Effector CD4-positive, alpha-beta T cell (primary cell): ENCODE measurements around the gene C1orf141. TPM values are rescaled to one million over a fixed set of nuclear protein-coding genes. Genes with fewer than 3 reads are reported as not detected.
"Not testable (repeated sequence)": the region's sequence is repeated elsewhere in the genome, so short reads cannot be mapped to it uniquely, and the experiment has no call there.

Experiments used
- DNase-seq: peaks from one replicate; pipeline ENCODE4 v3.0.0-alpha.2; 2020
- total RNA-seq: gene quantifications from one replicate; lab custom pipeline; 2026; lab: John Stamatoyannopoulos, UW

C1orf141 gene
- not detected for total RNA-seq

DNA sequence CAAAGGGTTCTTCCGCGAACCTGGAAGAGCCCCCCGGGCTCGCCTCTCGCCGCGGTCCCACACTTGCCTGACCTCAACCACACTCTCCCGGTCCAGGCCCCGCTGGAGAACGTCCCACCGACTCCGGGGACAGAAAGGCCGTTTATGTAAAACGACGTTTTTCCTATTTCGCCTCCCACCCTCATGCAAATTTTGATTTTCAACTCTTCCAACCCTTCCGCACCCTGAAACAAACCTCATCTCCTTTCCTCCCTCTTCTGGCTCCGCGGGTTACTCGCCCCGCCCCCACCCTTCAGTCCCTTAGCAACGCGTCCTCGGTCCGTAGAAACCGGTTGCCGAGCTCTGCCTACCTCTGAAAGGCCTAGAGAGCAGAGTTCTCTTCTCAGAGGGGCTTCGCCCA, at the start of gene C1orf141:
Gene C1orf141 (minus strand): TSS at position 276 of the 400 bp plus-strand sequence. CDS start 7,730 bp downstream, outside the sequence.
- DNase-seq: no peak

GRCh38 chr1:67175530-67176087, 40.8 kb upstream of the C1orf141 start:
- no peak for DNase-seq

DNA sequence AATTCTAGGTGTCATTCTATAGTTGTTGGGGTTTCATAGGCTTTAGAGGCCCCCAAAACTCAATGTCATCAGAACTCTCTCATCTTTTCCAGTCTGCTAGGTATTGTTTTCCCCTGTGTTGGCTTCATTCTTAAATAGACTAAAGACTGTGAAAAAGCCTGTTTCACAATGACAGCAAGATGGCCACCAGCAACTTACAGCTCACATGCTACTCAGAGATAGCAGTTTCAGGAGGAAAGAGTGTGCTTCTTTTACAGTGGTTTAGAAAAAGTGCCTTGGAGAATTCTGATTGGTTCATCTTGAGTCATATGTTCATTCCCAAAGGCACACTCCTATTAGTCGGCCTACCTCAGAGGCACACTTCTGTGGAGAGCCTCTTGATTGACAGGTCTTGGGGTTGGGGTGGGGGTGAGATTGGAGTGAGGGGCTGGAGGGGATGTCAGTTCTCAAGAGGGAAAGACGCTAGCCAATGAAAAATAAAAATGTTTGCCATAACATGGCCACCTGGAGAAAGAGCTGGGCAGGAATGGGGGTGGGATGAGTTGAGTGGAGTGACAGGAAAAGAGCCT, 40.0 kb upstream of the C1orf141 start:
- no peak for DNase-seq

DNA sequence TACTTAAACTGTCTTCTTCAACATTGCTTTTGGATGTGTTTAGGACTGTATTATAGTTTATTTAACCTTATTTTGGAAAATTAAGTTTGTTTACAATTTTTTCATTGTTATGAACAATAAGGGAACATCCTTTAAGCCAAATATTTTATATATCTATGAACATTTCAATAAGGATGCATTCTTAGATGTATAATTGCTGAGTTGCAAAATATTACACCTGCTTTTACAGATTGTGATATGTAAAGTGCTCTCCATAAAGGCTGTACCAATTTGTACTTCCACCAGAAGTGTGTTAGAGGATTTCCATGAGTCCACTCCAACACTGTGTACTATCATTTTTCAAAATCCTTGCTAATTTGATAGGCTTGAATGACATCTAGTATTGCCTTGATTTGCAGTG, 39.2 kb upstream of the C1orf141 start:
- no peak for DNase-seq

GRCh38 chr1:67171978-67172377, 37.2 kb upstream of the C1orf141 start:
- no peak for DNase-seq

DNA sequence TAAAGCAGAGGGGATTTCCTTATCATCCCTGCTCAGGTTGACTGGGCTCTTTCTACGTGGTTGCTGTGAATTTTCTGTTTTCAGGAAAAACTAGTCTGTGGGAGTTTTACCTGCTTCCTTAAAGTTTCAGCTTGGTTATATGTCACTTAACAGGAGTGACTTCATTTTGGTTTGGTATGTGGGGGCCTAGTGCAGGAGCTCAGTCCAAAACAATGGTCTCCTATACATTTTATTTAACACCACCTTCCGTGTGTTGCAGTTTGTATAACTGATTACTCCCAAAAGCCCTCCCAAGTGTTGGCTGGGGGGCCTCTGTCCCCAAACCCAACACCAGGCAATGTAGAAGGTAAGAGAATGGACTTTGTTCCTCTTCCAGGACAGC, 36.8 kb upstream of the C1orf141 start:
- no peak for DNase-seq

DNA sequence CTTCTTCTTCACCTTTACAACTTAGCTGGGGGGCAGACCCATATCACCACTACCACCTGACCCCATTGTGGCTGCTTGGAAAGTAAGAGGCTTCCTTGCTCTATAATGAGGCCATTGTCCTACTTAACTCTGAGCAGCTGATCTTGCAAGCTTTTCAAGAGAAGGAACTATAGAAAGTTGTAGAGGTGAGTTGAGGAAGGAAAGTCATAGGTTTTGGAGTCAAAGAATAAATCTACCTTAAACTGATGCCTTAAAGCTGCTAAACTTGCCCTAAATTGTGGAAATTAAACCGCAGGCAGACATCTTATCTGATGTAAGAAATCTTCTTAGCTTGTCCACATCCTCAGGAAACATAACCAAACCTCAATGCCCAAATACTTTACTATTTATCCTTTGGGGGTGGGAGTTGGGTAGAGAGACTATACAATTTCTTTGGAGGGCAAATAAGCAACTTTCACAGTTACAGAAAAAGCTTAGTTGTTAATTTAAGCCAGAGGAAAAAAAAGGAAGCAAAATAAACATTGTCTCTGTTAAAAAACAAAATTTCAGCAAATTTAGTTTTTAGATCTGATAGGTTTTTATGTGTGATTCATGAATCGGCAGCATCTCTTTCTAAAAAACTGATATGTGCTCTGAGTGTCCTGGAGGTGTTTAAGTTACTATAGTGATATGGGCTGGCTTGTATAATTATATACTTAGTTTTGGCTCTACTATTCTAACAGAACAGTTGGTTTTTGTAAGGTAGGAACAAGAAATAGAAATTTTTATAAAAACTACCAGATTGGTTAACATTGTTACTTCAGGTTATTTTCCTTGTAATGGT, 36.2 kb upstream of the C1orf141 start:
- no peak for DNase-seq

- DNase-seq: no peak
Observed at GRCh38 chr1:67169932-67170331, 35.2 kb upstream of the C1orf141 start.

DNA sequence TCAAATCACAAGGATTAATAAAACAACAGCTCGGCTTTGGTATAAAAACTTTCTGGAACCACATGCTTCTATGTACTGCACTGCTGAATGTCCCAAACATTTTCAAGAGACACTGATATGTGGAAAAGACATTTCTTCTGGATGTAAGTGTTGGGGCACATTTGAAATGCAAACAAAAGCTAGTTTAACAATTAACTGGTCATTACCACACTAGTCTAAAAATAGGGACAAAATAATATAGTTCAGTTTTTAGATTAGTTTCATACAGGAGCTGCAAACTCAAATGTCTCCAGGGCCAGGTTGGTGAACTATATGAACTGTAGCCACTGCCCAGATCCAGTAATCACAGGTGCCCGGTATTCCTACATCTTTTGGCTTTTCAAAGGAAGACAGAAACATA, 34.7 kb upstream of the C1orf141 start:
- DNase-seq: no peak

- no peak for DNase-seq
Observed at GRCh38 chr1:67166196-67166595, 31.4 kb upstream of the C1orf141 start, which contains the start of gene IL23R. IL23R (plus strand) TSS chr1:67166454; CDS start chr1:67168121, 1,667 bp downstream.

- DNase-seq: no peak
Observed at GRCh38 chr1:67165468-67166041, 30.8 kb upstream of the C1orf141 start.

DNA sequence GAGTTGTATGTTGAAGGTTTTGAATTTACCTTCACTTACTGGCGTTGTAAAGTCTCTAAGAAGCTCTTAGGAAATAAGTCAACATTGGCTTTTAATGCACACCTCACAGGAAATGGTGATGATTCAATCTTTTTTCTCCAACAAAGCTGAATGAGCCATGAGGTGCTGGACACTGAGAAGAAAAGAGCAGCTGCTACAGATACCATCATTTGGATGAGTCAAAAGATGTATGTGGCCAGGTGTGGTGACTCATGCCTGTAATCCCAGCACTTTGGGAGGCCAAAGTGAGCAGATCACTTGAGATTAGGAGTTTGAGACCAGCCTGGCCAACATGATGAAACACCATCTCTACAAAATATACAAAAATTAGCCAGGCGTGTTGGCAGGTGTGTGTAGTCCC, 28.2 kb upstream of the C1orf141 start:
- DNase-seq: no peak

DNA sequence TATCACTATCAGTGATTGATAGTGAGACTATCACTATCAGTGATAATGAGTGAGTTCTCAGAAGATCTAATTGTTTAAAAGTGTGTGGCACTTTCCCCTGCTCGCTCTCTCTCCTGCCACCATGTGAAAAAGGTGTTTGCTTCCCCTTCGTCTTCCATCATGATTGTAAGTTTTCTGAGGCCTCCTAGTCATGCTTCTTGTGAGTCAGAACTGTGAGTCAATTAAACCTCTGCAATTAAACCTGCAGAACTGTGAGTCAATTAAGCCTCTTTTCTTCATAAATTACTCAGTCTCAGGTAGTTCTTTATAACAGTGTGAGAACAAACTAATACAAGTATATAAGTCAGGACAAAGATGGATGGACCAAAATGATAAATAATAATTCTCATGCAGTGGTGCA, 24.5 kb upstream of the C1orf141 start:
- DNase-seq: no peak

DNA sequence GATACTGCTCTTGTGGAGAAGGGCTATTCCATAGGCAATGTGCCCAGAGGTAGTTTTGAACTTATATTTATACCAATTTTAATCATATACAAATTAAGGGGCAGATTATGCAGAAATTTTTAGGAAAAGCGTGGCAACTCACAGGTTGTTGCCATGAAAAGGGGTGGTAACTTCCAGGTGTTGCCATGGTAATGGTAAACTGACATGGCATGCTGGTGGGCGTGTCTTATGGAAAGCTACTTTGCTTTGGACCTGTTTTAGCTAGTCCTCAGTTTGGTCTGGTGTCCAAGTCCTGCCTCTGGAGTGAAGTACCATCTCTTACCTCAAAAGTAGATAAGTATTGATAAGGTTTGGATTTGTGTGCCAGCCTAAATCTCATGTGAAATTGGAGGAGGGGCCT, 23.6 kb upstream of the C1orf141 start:
- no peak for DNase-seq

DNA sequence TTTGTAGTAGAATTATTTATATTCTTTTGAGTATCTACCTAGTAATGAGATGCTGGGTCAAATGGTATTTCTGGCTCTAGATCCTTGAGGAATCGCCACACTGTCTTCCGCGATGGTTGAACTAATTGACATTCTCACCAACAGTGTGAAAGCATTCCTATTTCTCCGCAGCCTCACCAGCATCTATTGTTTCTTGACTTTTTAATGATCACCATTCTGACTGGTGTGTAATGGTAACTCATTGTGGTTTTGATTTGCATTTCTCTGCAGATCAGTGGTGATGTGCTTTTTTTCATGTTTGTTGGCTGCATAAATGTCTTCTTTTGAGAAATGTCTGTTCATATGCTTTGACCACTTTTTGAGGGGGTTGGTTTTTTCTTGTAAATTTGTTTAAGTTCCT, 16.2 kb upstream of the C1orf141 start:
- no peak for DNase-seq

DNA sequence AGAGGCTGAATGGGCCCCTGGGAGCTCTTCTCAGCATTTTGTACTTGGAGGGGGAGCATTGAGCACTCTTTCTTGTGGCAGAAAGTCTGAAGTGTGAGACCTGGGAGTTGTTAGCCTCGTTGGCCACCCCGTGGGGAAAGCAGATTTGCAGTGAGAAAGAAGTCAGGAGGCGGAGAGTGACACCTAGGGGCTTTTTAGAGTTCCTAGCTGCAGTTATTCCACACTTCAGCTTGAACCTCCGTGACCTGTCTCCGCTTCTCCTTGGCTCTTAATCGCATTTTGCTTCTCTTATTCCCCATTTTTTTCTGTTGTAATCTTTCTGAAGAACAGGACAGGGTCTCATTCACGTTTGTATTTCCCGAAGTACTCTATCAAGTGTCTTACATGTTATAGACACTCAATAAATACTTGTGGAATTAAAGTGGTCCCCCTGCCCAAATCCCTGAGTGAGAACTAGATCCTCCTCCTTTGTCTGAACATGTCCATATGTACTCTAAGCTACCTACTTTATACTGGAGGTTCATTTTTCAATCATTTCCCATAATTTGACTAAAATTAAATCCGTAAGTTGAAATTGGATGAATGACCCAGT, 14.5 kb upstream of the C1orf141 start:
- DNase-seq: peak; percentile 37

DNA sequence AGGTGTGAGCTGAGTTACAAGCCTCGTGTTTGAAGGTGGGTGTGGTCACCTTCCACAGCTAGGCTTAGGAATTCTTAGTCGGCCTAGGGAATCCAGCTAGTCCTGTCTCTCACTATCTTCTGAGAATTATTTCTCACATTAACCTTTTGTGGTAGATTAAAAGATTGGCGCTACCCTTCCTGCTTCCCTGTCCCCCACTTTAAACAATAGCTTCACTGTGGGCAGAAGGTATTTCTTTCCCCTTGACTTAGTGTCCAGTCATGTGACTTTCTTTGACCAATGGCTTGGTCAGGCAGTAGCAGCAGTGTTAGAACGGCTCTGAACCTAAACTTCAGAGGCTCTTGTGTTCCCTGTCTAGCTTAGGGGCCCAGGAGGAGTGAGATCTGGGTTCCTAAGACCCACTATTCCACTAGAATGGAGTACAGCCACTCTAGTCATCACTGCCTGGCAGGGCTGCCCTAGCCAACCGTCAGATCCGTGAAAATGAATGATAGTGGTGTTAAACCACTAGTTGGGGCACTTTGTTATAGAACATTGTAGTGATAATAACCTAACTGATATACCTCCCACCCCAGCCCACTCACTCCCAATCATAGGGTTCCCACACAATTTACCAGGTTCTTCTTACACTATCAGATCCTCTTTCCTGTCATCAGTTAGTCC, 13.9 kb upstream of the C1orf141 start:
- DNase-seq: no peak

DNA sequence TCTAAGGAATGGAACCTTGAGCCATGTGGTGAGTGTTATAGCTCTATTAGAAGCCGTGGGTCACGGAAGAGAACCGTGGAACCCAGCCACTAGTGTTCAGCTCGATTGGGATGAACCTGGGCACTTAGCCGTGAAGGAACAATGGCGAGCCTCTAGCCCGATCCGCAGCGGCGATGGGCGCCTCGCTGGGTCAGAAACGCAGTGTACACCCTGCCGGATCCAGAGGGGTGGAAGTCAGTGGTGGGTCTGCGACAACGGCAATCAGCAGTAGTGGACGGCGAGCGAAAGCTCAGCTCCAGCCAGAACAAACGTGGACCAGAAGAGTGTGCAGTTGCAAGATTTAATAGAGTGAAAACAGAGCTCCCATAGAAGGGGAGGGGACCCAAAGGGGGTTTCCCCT, 13.2 kb upstream of the C1orf141 start:
- DNase-seq: not testable (repeated sequence)

- no peak for DNase-seq
Observed at GRCh38 chr1:67146539-67146938, 11.8 kb upstream of the C1orf141 start.

DNA sequence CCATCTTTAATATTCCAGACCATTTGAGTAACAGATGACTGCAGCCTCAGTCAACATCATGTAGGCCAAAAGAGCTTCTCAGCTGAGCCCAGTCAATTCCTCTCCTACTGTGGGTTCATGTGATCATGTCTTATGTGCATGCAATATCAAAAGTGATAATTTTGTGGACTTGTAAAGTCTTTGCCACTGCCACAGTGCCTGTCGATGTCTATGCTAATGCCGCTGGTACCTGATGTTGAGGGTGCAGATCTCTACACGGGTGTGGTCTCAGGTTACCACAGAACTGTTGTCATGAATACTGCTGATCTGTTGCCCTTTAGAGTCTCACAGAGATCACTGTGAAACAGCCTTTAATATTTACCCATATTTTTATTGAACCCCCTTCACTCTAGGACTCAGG, 11.3 kb upstream of the C1orf141 start:
- DNase-seq: no peak

DNA sequence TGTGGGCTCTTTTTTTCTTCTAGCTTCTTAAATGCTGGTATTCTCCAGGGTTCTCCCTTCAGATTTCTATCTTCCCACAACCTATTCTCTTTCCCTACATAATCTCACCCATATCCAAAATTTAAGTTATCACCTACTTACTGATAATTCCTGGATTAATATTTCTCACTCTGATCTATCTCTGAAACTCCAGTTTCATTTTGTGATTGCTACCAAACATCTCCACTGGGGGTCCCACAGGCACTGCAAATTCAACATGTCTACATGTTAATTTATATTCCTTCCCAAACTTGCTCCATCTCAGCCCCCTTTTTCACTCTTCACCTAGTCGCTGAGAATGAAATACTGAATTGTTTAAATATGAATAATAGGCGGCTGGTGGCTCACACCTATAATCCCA, 9.9 kb upstream of the C1orf141 start:
- DNase-seq: no peak

- DNase-seq: no peak
Observed at GRCh38 chr1:67143966-67144365, 9.2 kb upstream of the C1orf141 start.

GRCh38 chr1:67142931-67143330, 8.2 kb upstream of the C1orf141 start:
- DNase-seq: no peak
